Trophoblast cell (in vitro differentiated cells and primary cell): Measurements from ENCODE around the gene GNPAT.

Source experiments
- DNase-seq, 2 donors: peaks; one replicate each; pipeline ENCODE4 v3.0.0-alpha.2; 2016
- H2AFZ ChIP-seq: 2 replicates; pipeline ENCODE4 v1.6.1; 2013; ENCODE audit warnings: low read length, moderate library complexity, mild to moderate bottlenecking; ENCODE audit not compliant: insufficient read depth, poor library complexity
- H2AK5ac ChIP-seq: 2 replicates; pipeline ENCODE4 v1.6.1; 2013; ENCODE audit warnings: mild to moderate bottlenecking, low read length
- H2BK120ac ChIP-seq: 2 replicates; pipeline ENCODE4 v1.6.1; 2013; ENCODE audit warnings: low read length, mild to moderate bottlenecking, moderate library complexity; ENCODE audit not compliant: insufficient read depth, poor library complexity
- H2BK12ac ChIP-seq: 2 replicates; pipeline ENCODE4 v1.6.1; 2013; ENCODE audit warnings: mild to moderate bottlenecking, low read length, moderate library complexity
- H2BK5ac ChIP-seq: 2 replicates; pipeline ENCODE4 v1.6.1; 2013; ENCODE audit warnings: low read length, low read depth, moderate library complexity, mild to moderate bottlenecking; ENCODE audit not compliant: poor library complexity
- H3K14ac ChIP-seq: 2 replicates; pipeline ENCODE4 v1.6.1; 2013; ENCODE audit warnings: mild to moderate bottlenecking, low read length
- H3K18ac ChIP-seq: 2 replicates; pipeline ENCODE4 v1.6.1; 2013; ENCODE audit warnings: mild to moderate bottlenecking, low read length
- H3K23ac ChIP-seq: 2 replicates; pipeline ENCODE4 v1.6.1; 2013; ENCODE audit warnings: low read length
- H3K27ac ChIP-seq: 2 replicates; pipeline ENCODE4 v1.5.1; 2013; ENCODE audit warnings: low read depth, mild to moderate bottlenecking, inconsistent platforms, low read length, moderate library complexity
- H3K27me3 ChIP-seq: 2 replicates; pipeline ENCODE4 v1.6.1; 2013; ENCODE audit warnings: inconsistent platforms, mild to moderate bottlenecking, low read length, moderate library complexity; ENCODE audit not compliant: insufficient read depth
- H3K36me3 ChIP-seq, 2 experiments: 1 replicate in 1 of 2; 2 replicates in 1 of 2; pipeline ENCODE4 v1.6.1; 2013; ENCODE audit warnings: low read length in 2 of 2, mild to moderate bottlenecking in 2 of 2, moderate library complexity in 1 of 2; ENCODE audit not compliant: insufficient read depth in 2 of 2, control insufficient read depth in 1 of 2
- H3K4ac ChIP-seq: 2 replicates; pipeline ENCODE4 v1.6.1; 2013; ENCODE audit warnings: low read depth, mild to moderate bottlenecking, low read length, moderate library complexity
- H3K4me1 ChIP-seq, 2 experiments: 1 replicate in 1 of 2; 2 replicates in 1 of 2; pipeline ENCODE4 v1.6.1; 2013; ENCODE audit warnings: low read length in 2 of 2, mild to moderate bottlenecking in 2 of 2, moderate library complexity in 1 of 2; ENCODE audit not compliant: insufficient read depth in 2 of 2, control insufficient read depth in 1 of 2
- H3K4me2 ChIP-seq: 2 replicates; pipeline ENCODE4 v1.6.1; 2013; ENCODE audit warnings: inconsistent platforms, mild to moderate bottlenecking, low read length, moderate library complexity
- H3K4me3 ChIP-seq: 2 replicates; pipeline ENCODE4 v1.5.1; 2013; ENCODE audit warnings: mild to moderate bottlenecking, low read depth, low read length, inconsistent platforms
- H3K79me1 ChIP-seq: one replicate; pipeline ENCODE4 v1.6.1; 2013; ENCODE audit warnings: low read length
- H3K79me2 ChIP-seq: 2 replicates; pipeline ENCODE4 v1.6.1; 2013; ENCODE audit warnings: low read length, mild to moderate bottlenecking; ENCODE audit not compliant: control insufficient read depth, insufficient read depth, poor library complexity
- H3K9ac ChIP-seq: 2 replicates; pipeline ENCODE4 v1.6.1; 2013; ENCODE audit warnings: mild to moderate bottlenecking, low read length
- H3K9me3 ChIP-seq: 2 replicates; pipeline ENCODE4 v1.6.1; 2013; ENCODE audit warnings: low read depth, mild to moderate bottlenecking, control low read depth, inconsistent platforms, low read length; ENCODE audit not compliant: insufficient read depth
- H4K12ac ChIP-seq: 2 replicates; pipeline ENCODE4 v1.6.1; 2013; ENCODE audit warnings: low read depth, mild to moderate bottlenecking, low read length, moderate library complexity
- H4K8ac ChIP-seq: 2 replicates; pipeline ENCODE4 v1.6.1; 2013; ENCODE audit warnings: low read depth, mild to moderate bottlenecking, low read length, moderate library complexity
- H4K91ac ChIP-seq: one replicate; pipeline ENCODE4 v1.6.1; 2013; ENCODE audit warnings: low read depth, mild to moderate bottlenecking, low read length, moderate library complexity
- whole genome bisulfite sequencing: extraction: QIAGEN DNeasy Blood & Tissue Kit; methylation state at CpG from one replicate; pipeline ENCODE4 v1.1.7; 2013; ENCODE audit warnings: missing lambda C conversion rate; ENCODE audit not compliant: insufficient read length, insufficient coverage; ENCODE audit errors: extremely low coverage; 5-methylcytosine and 5-hydroxymethylcytosine counted together

The GNPAT gene

DNA sequence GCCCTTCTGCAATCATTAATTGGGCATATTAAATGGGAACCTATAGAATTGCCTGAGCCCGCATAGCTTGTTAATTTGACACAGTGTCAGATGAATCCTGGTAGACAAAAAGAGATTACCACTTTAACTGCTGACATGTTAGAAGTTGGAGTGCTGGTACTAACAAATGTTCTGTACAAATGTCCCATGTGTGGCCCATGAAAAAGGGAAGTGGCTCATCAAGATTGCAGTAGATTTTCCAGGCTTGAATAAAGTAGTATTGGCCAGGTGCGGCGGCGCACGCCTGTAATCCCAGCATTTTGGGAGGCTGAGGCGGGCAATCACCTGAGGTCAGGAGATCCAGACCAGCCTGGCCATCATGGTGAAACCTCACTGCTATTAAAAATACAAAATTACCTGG, 45.6 kb downstream of the GNPAT start:
- Histone ChIP-seq H3K4me1 (no peaks in the 10 kb centered on the region), H2BK12ac (no peak overlapping the region), H4K8ac (no peak overlapping the region), H3K36me3 (no peaks in the 10 kb centered on the region), H3K27me3 (no peaks in the 10 kb centered on the region), H2AFZ (no peak overlapping the region), H3K18ac (no peak overlapping the region), H3K4ac (no peak overlapping the region), H3K9me3 (no peaks in the 10 kb centered on the region), H4K91ac (no peak overlapping the region), H3K4me2 (no peak overlapping the region), H3K4me3 (no peak overlapping the region), H3K23ac (no peak overlapping the region), H3K27ac (no peak overlapping the region), H2BK5ac (no peak overlapping the region), H3K79me2 (no peaks in the 10 kb centered on the region), H3K79me1 (no peaks in the 10 kb centered on the region), H2AK5ac (no peak overlapping the region), H3K9ac (no peak overlapping the region), H2BK120ac (no peak overlapping the region), H4K12ac (no peak overlapping the region), H3K14ac (no peak overlapping the region)
- WGBS = no CpG with 5 or more reads among the region's 6 CpGs
- DNase-seq = no peak

DNA sequence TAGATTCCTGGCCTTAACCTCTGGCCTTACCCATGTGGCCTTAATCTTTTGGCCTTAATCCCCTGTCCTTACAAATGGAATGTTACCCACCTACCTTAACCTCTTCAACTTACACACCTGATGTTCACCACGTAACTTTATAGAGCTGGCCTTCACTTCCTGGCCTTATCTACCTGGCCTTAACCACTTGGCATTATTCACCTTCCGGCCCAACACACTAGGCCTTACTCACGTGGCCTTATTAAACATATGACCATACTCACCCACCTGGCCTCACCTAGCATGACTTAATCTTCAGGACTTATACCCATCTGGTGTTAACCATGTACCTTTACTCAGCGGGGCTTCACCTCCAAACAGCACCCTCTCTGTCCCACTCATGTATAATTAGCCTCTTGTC, 54.9 kb downstream of the GNPAT start:
- Histone ChIP-seq H4K8ac (no peak overlapping the region), H3K14ac (no peak overlapping the region), H3K18ac (no peak overlapping the region), H3K79me2 (no peaks in the 10 kb centered on the region), H3K9me3 (no peaks in the 10 kb centered on the region), H3K23ac (no peak overlapping the region), H4K91ac (no peak overlapping the region), H3K36me3 (no peaks in the 10 kb centered on the region), H2BK12ac (no peak overlapping the region), H3K4me2 (no peak overlapping the region), H2BK120ac (no peak overlapping the region), H2AK5ac (no peak overlapping the region), H3K4me3 (no peak overlapping the region), H3K4ac (no peak overlapping the region), H2AFZ (no peak overlapping the region), H4K12ac (no peak overlapping the region), H3K9ac (no peak overlapping the region), H3K79me1 (no peaks in the 10 kb centered on the region), H3K4me1 (no peaks in the 10 kb centered on the region), H3K27ac (no peak overlapping the region), H2BK5ac (no peak overlapping the region), H3K27me3 (no peaks in the 10 kb centered on the region)
- no CpG with 5 or more reads among the region's 4 CpGs for WGBS
- DNase-seq = no peak

DNA sequence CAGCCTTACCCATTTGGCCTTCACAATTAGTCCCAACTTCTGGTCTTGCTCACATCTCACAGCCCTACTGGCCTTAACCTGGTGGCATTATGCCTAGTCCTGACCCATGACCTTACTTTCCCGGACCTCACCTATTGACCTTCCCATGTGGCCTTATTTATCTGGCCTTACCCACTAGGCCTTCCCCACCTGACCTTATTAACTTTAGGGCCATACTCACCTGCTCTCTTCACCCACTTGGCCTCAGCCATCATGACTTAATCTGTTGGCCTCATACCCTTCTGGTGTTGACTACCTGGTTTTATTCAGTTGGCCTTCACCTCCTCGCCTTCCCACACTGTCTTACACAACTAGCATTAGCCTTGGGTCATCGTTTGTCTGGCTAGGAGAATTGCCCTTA, 61.0 kb downstream of the GNPAT start:
- H2BK12ac ChIP-seq = no peak overlapping the region
- H3K18ac ChIP-seq = no peak overlapping the region
- no peak overlapping the region for H4K91ac ChIP-seq
- H3K14ac ChIP-seq = no peak overlapping the region
- no peak overlapping the region for H3K4me2 ChIP-seq
- no peak overlapping the region for H3K27ac ChIP-seq
- H2AFZ ChIP-seq = no peak overlapping the region
- no peak overlapping the region for H4K12ac ChIP-seq
- H3K36me3 ChIP-seq = no peaks in the 10 kb centered on the region
- H3K4me1 ChIP-seq = no peaks in the 10 kb centered on the region
- H3K27me3 ChIP-seq = no peaks in the 10 kb centered on the region
- DNase-seq = no peak
- no peak overlapping the region for H3K4me3 ChIP-seq
- no peak overlapping the region for H2BK120ac ChIP-seq
- no peaks in the 10 kb centered on the region for H3K79me2 ChIP-seq
- H3K4ac ChIP-seq = no peak overlapping the region
- H3K9me3 ChIP-seq = no peaks in the 10 kb centered on the region
- H2BK5ac ChIP-seq = no peak overlapping the region
- no CpG with 5 or more reads among the region's 3 CpGs for WGBS
- H3K23ac ChIP-seq = no peak overlapping the region
- H3K79me1 ChIP-seq = no peaks in the 10 kb centered on the region
- H3K9ac ChIP-seq = no peak overlapping the region
- H2AK5ac ChIP-seq = no peak overlapping the region
- H4K8ac ChIP-seq = no peak overlapping the region

DNA sequence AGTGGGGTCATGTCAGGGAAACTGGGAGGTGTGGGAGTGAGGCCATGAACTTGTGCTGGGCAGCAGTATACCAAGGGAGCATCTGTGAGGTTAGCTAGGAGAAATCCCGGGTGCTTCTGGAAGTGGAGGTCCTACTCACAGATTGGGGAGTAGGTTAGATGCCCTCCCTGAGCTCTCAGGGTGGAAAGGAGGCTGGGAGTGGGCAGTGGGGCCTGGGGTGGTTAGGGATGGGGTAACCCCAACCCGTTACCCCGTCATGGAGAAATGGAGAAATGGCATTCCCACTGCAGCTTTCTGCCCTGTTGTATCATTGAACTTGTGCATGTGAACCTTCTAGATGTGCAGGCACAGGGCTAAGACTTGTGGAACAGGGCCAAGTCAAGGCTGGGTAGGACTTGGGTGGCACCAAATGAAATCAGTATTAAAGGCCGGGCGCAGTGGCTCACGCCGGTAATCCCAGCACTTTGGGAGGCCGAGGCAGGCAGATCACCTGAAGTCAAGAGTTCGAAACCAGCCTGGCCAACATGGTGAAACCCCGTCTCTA, 69.5 kb downstream of the GNPAT start:
- Histone ChIP-seq H3K27ac (no peak overlapping the region), H3K14ac (no peak overlapping the region), H3K23ac (no peak overlapping the region), H2AFZ (no peak overlapping the region), H3K4me2 (no peak overlapping the region), H2AK5ac (no peak overlapping the region), H3K4me1 (no peaks in the 10 kb centered on the region), H3K27me3 (no peaks in the 10 kb centered on the region), H4K12ac (no peak overlapping the region), H3K79me1 (no peaks in the 10 kb centered on the region), H3K18ac (no peak overlapping the region), H3K79me2 (no peaks in the 10 kb centered on the region), H3K36me3 (no peaks in the 10 kb centered on the region), H3K9me3 (peaks cover 3% of the 10 kb centered on the region), H3K9ac (no peak overlapping the region), H2BK5ac (no peak overlapping the region), H2BK120ac (no peak overlapping the region), H4K91ac (no peak overlapping the region), H4K8ac (no peak overlapping the region), H3K4ac (no peak overlapping the region), H2BK12ac (no peak overlapping the region), H3K4me3 (no peak overlapping the region)
- no CpG with 5 or more reads among the region's 10 CpGs for WGBS
- DNase-seq = no peak
